ENCODE measurements around the gene LOXL4.

DNA sequence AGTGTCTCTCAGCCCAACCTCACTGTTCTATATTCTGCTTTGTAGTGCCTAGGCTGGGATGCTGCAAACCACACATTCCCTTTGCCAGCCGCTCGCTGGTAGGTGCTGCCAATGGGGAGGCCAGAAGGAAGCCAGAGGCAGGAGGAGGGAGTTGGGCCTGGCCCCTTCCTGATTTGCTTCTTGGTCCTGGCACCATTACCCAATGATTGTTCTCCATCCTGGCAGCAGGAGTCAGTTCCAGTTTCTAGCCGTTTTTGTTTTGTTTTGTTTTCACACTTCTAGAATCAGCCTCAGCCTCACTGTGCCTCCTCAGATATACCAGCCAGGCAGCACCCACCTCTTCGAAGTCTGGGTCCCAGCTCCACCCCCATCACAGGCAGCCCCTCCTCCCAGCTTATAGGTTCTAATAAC, 27.4 kb upstream of the LOXL4 start:
- TF ChIP-seq, protein P1, sequence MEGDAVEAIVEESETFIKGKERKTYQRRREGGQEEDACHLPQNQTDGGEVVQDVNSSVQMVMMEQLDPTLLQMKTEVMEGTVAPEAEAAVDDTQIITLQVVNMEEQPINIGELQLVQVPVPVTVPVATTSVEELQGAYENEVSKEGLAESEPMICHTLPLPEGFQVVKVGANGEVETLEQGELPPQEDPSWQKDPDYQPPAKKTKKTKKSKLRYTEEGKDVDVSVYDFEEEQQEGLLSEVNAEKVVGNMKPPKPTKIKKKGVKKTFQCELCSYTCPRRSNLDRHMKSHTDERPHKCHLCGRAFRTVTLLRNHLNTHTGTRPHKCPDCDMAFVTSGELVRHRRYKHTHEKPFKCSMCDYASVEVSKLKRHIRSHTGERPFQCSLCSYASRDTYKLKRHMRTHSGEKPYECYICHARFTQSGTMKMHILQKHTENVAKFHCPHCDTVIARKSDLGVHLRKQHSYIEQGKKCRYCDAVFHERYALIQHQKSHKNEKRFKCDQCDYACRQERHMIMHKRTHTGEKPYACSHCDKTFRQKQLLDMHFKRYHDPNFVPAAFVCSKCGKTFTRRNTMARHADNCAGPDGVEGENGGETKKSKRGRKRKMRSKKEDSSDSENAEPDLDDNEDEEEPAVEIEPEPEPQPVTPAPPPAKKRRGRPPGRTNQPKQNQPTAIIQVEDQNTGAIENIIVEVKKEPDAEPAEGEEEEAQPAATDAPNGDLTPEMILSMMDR (IDR thresholded peaks at IDR 0.05): no peak
- TF ChIP-seq POLR2A (IDR thresholded peaks at IDR 0.05): no peak
